OCI-LY7 (cell line): ENCODE results near the gene GPR142.

Experiments used
- EZH2phosphoT487 ChIP-seq: fragments of 200-600 bp; sonication (generic); IDR thresholded peaks from 2 replicates; pipeline ENCODE4 v1.6.1; 2018; ENCODE audit warnings: low read depth, borderline replicate concordance, mild to moderate bottlenecking, mixed run types, antibody characterized with exemption, low read length, moderate library complexity, mixed read lengths
- TF ChIP-seq, protein P1 (sequence below): fragments of 200-600 bp; sonication (generic); conservative IDR thresholded peaks from 2 replicates; pipeline ENCODE4 v1.5.1; 2014; ENCODE audit warnings: mild to moderate bottlenecking, antibody characterized with exemption, low read length, moderate library complexity, mixed read lengths

- TF ChIP-seq, protein P1, sequence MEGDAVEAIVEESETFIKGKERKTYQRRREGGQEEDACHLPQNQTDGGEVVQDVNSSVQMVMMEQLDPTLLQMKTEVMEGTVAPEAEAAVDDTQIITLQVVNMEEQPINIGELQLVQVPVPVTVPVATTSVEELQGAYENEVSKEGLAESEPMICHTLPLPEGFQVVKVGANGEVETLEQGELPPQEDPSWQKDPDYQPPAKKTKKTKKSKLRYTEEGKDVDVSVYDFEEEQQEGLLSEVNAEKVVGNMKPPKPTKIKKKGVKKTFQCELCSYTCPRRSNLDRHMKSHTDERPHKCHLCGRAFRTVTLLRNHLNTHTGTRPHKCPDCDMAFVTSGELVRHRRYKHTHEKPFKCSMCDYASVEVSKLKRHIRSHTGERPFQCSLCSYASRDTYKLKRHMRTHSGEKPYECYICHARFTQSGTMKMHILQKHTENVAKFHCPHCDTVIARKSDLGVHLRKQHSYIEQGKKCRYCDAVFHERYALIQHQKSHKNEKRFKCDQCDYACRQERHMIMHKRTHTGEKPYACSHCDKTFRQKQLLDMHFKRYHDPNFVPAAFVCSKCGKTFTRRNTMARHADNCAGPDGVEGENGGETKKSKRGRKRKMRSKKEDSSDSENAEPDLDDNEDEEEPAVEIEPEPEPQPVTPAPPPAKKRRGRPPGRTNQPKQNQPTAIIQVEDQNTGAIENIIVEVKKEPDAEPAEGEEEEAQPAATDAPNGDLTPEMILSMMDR = no peak
- TF ChIP-seq EZH2phosphoT487 = no peak
Measured at GRCh38 chr17:74330446-74330845, 36.9 kb upstream of the GPR142 start.
